GM13977 (cell line): ENCODE data around the gene CDKN2D.

Experiments
- DNase-seq: peaks from one replicate; pipeline ENCODE4 v3.0.0; 2012; ENCODE audit warnings: low spot score
- in situ Hi-C: fragments of 300-500 bp; cut with MboI; formaldehyde crosslinking; loops from one replicate; pipeline ENCODE4 v1.12.0; 2022; ENCODE audit warnings: low sequenced_read_pairs, low pct_unique_long_range_greater_than_20kb, mixed read lengths, inconsistent platforms; ENCODE audit not compliant: unreplicated experiment
- TF ChIP-seq, protein P1 (sequence below): IDR thresholded peaks from 2 replicates; pipeline ENCODE4 v1.5.1; 2012; ENCODE audit warnings: mild to moderate bottlenecking, control low read depth; ENCODE audit not compliant: insufficient read depth; ENCODE audit errors: extremely low read depth, missing control alignments

The CDKN2D gene

GRCh38 chr19:10568826-10569651 lies at the start of gene CDKN2D:
Gene CDKN2D, minus strand, starts transcription at chr19:10568979. Its CDS starts 326 bp downstream, at chr19:10568653.
- in situ Hi-C loops: no loop called here
- peak; percentile 91 for DNase-seq
- TF ChIP-seq, protein P1, sequence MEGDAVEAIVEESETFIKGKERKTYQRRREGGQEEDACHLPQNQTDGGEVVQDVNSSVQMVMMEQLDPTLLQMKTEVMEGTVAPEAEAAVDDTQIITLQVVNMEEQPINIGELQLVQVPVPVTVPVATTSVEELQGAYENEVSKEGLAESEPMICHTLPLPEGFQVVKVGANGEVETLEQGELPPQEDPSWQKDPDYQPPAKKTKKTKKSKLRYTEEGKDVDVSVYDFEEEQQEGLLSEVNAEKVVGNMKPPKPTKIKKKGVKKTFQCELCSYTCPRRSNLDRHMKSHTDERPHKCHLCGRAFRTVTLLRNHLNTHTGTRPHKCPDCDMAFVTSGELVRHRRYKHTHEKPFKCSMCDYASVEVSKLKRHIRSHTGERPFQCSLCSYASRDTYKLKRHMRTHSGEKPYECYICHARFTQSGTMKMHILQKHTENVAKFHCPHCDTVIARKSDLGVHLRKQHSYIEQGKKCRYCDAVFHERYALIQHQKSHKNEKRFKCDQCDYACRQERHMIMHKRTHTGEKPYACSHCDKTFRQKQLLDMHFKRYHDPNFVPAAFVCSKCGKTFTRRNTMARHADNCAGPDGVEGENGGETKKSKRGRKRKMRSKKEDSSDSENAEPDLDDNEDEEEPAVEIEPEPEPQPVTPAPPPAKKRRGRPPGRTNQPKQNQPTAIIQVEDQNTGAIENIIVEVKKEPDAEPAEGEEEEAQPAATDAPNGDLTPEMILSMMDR: no peak

- DNase-seq: no peak
- TF ChIP-seq, protein P1: no peak
- in situ Hi-C loops: no loop called here
Measured at GRCh38 chr19:10617409-10618121, 48.8 kb upstream of the CDKN2D start.

- TF ChIP-seq, protein P1: no peak
- DNase-seq: no peak
- in situ Hi-C loops: no loop called here
Measured at GRCh38 chr19:10615429-10616023, 46.7 kb upstream of the CDKN2D start.

DNA sequence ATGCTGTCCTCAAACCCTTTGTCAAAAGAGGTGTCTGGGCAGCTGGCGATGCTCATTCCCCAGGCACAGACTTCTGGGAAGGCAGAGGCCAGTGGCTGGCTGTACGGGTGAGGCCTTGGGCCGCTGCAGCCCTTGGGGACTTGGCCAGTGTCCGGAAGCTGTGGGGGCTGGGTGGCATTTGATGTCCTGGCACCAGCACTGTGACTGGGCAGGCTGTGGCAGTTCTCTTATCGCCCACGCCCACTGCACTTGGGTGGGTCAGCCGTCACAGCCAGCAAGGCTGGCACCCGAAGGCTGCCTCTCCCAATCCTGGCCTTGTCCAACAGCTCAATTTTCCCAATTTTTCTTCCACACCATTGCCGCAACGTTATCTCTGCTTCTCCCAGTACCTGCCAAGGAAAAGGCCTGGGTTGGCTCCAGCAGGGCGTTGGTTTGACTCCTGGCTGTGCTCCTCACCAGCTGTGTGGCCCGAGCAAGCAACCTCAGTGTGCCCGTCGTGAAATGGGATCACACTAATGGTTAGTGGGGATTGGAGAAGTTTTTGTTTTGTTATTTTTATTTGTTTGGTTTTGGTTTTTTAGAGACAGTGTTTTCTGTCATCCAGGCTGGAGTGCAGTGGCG lies 43.8 kb upstream of the CDKN2D start:
- in situ Hi-C loops: no loop called here
- TF ChIP-seq, protein P1: no peak
- DNase-seq: no peak

- TF ChIP-seq, protein P1: no peak
- no peak for DNase-seq
- in situ Hi-C loops: no loop called here
Measured at GRCh38 chr19:10611907-10612306, 43.1 kb upstream of the CDKN2D start.

DNA sequence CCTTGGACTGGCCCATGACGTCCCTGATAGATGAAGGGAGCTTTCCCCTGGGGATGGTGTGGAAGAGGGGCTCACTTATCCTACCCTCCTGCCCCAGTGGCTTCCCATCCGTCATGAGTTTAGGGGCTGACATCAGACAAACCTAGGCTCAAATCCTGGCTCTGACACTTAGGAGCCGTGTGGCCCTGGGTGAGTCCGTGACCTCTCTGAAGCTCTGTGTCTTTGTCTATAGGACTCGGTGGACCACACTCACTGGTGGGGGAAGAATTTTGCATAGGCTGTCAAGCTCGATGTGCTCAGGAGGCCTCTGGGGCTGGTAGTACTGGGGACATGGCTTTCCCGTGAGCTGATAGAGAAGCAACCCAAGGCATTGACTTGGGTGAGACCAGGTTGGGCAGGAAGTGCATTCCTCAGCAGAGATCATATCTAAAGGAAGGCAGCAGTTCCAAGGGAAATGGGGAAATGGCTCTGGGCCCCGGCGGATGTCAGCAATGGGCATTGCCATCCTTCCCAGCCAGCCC lies 35.7 kb upstream of the CDKN2D start:
- peak; percentile 68 for DNase-seq
- TF ChIP-seq, protein P1: no peak
- in situ Hi-C loops: no loop called here
